Astrocyte (in vitro differentiated cells and primary cell): Measurements from ENCODE around the gene ZC3H12C.

Experiments
- CTCF ChIP-seq: IDR thresholded peaks from 2 replicates; pipeline ENCODE4 v1.5.1; 2011; ENCODE audit warnings: low read depth, mild to moderate bottlenecking, inconsistent platforms, low read length, moderate library complexity; ENCODE audit not compliant: insufficient read depth
- EZH2 ChIP-seq: IDR thresholded peaks from 2 replicates; pipeline ENCODE4 v1.6.1; 2012; ENCODE audit warnings: mild to moderate bottlenecking, low read length, inconsistent platforms; ENCODE audit not compliant: insufficient read depth

GRCh38 chr11:110198031-110198729 is 105.0 kb downstream of the ZC3H12C start:
- TF ChIP-seq CTCF = no peak
- no peak for TF ChIP-seq EZH2
